ENCODE measurements around the gene TMEM117.

DNA sequence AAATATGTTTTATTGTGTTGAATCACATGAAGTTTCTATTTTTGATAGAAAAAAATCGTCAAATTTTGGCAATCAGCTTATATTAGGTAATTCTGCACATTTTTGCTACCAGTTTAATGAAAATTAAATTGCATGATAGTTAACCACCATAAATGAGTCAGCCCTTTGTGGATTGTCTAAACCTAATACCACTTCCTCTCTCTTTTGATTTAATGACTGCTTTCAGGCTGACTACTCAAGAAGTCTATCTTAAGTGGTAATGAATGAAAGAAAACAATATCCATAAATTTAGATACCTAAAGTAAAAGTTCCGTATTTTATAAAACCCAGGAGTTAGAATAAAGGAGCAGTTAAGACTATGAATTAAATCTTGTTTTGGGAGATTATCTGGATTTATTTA lies 450.5 kb downstream of the TMEM117 start:
- no peak for TF ChIP-seq EZH2phosphoT487 (IDR thresholded peaks at IDR 0.05; ENCODE audit: borderline replicate concordance, low read depth, low read length)
- TF ChIP-seq, protein P1, sequence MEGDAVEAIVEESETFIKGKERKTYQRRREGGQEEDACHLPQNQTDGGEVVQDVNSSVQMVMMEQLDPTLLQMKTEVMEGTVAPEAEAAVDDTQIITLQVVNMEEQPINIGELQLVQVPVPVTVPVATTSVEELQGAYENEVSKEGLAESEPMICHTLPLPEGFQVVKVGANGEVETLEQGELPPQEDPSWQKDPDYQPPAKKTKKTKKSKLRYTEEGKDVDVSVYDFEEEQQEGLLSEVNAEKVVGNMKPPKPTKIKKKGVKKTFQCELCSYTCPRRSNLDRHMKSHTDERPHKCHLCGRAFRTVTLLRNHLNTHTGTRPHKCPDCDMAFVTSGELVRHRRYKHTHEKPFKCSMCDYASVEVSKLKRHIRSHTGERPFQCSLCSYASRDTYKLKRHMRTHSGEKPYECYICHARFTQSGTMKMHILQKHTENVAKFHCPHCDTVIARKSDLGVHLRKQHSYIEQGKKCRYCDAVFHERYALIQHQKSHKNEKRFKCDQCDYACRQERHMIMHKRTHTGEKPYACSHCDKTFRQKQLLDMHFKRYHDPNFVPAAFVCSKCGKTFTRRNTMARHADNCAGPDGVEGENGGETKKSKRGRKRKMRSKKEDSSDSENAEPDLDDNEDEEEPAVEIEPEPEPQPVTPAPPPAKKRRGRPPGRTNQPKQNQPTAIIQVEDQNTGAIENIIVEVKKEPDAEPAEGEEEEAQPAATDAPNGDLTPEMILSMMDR (conservative IDR thresholded peaks at IDR 0.05; ENCODE audit: low read length): no peak

Measured in OCI-LY7 (cell line).